GM19023 (cell line): ENCODE data around the gene LDB2.

Experiments
- ATAC-seq: cut with Tn5 transposase; IDR thresholded peaks from one replicate; pipeline ENCODE4 v1.9.1; 2021; ENCODE audit warnings: mild to moderate bottlenecking, moderate library complexity; ENCODE audit not compliant: unreplicated experiment

LDB2 gene

GRCh38 chr4:16516796-16517439, 381.5 kb downstream of the LDB2 start:
- no peak for ATAC-seq

- no peak for ATAC-seq
Measured at GRCh38 chr4:16513876-16514275, 384.6 kb downstream of the LDB2 start.

GRCh38 chr4:16508968-16509367, 389.5 kb downstream of the LDB2 start:
- no peak for ATAC-seq

- no peak for ATAC-seq
Measured at GRCh38 chr4:16505726-16506125, 392.7 kb downstream of the LDB2 start.

- ATAC-seq = no peak
Measured at GRCh38 chr4:16505267-16505666, 393.2 kb downstream of the LDB2 start.

GRCh38 chr4:16503421-16504100, 394.9 kb downstream of the LDB2 start:
- ATAC-seq = no peak

GRCh38 chr4:16498978-16499377, 399.5 kb downstream of the LDB2 start:
- ATAC-seq = no peak

- no peak for ATAC-seq
Measured at GRCh38 chr4:16496501-16496900, 401.9 kb downstream of the LDB2 start.

- no peak for ATAC-seq
Measured at GRCh38 chr4:16492872-16493271, 405.6 kb downstream of the LDB2 start.

- no peak for ATAC-seq
Measured at GRCh38 chr4:16489226-16489625, 409.2 kb downstream of the LDB2 start.

- no peak for ATAC-seq
Measured at GRCh38 chr4:16488084-16488483, 410.4 kb downstream of the LDB2 start.

GRCh38 chr4:16484711-16485110, 413.7 kb downstream of the LDB2 start:
- no peak for ATAC-seq

- ATAC-seq = no peak
Measured at GRCh38 chr4:16483540-16483939, 414.9 kb downstream of the LDB2 start.

GRCh38 chr4:16480011-16480410, 418.4 kb downstream of the LDB2 start:
- no peak for ATAC-seq

- ATAC-seq = no peak
Measured at GRCh38 chr4:16472537-16472936, 425.9 kb downstream of the LDB2 start.

- peak; percentile 69 for ATAC-seq
Measured at GRCh38 chr4:16467061-16467460, 431.4 kb downstream of the LDB2 start.

GRCh38 chr4:16466581-16466980, 431.9 kb downstream of the LDB2 start:
- peak; percentile 7 for ATAC-seq

GRCh38 chr4:16464651-16465050, 433.8 kb downstream of the LDB2 start:
- no peak for ATAC-seq

GRCh38 chr4:16462656-16463055, 435.8 kb downstream of the LDB2 start:
- ATAC-seq = no peak

- no peak for ATAC-seq
Measured at GRCh38 chr4:16461362-16461761, 437.1 kb downstream of the LDB2 start.

GRCh38 chr4:16457944-16458343, 440.5 kb downstream of the LDB2 start:
- no peak for ATAC-seq
